ENCODE measurements around the gene PARPBP. TPM values are rescaled to one million over a fixed set of nuclear protein-coding genes. Genes with fewer than 3 reads are reported as not detected.
"Not testable (repeated sequence)": the region's sequence is repeated elsewhere in the genome, so short reads cannot be mapped to it uniquely, and the experiment has no call there.

PARPBP gene
- total and polyA plus RNA-seq, 2 experiments from 2014 or later = 37.3 to 44.8 TPM

- peaks cover 43% of the 10 kb centered on the region for H3K79me2 ChIP-seq (replicated peaks; ENCODE audit: insufficient read depth)
Measured at GRCh38 chr12:102144221-102144620, 24.2 kb downstream of the PARPBP start.

GRCh38 chr12:102147062-102147587, 27.1 kb downstream of the PARPBP start:
- H2AFZ ChIP-seq; H3K4me1 ChIP-seq (ENCODE audit: insufficient read depth); H3K9me2 ChIP-seq (ENCODE audit: insufficient read depth); H3K27ac ChIP-seq (ENCODE audit: low read depth); DNase-seq (ENCODE audit: low spot score); ATAC-seq; H3K4me3 ChIP-seq; H3K4me1 Mint-ChIP-seq; H3K9me3 Mint-ChIP-seq; H3K27me3 Mint-ChIP-seq (ENCODE audit: insufficient read depth, low read depth, poor library complexity); H3K4me3 Mint-ChIP-seq; H3K27me3 ChIP-seq (ENCODE audit: insufficient read depth); H3K4me2 ChIP-seq; H4K20me1 ChIP-seq (replicated peaks; ENCODE audit: insufficient read depth); H3K36me3 ChIP-seq (ENCODE audit: insufficient read depth); H3K27ac Mint-ChIP-seq; H3F3A ChIP-seq (replicated peaks; ENCODE audit: low read depth): not testable (repeated sequence)
- H3K79me2 ChIP-seq (replicated peaks; ENCODE audit: insufficient read depth) = peaks cover 16% of the 10 kb centered on the region
- peaks cover 45% of the 10 kb centered on the region for H3K36me3 Mint-ChIP-seq (ENCODE audit: low read depth)

More at GRCh38 chr12:102144221-102144620, 24.2 kb downstream of the PARPBP start:
- DNase-seq (ENCODE audit: low spot score) (no peak), ATAC-seq (no peak)
- H2AFZ ChIP-seq = no peak overlapping the region
- TF ChIP-seq STAT1 (IDR thresholded peaks at IDR 0.05; ENCODE audit: unreplicated experiment) = no peak
- no peak for TF ChIP-seq EZH2 (IDR thresholded peaks at IDR 0.05; ENCODE audit: low read depth, unreplicated experiment)
- TF ChIP-seq CTCF (conservative IDR thresholded peaks at IDR 0.05; ENCODE audit: low read depth in 2 of 2) = no peak
- H4K20me1 ChIP-seq (replicated peaks; ENCODE audit: insufficient read depth) = 0 out of 2 replicates have a peak, but pooled peaks cover 7% of the 10 kb centered on the region
- H3K27me3 ChIP-seq (ENCODE audit: insufficient read depth) = no peaks in the 10 kb centered on the region
- H3F3A ChIP-seq (replicated peaks; ENCODE audit: low read depth) = no peaks in the 10 kb centered on the region
- peaks cover 69% of the 10 kb centered on the region for H3K36me3 Mint-ChIP-seq (ENCODE audit: low read depth)
- H3K4me3 Mint-ChIP-seq = no peak overlapping the region
- no peak overlapping the region for H3K4me2 ChIP-seq
- H3K36me3 ChIP-seq (ENCODE audit: insufficient read depth) = peaks cover 7% of the 10 kb centered on the region; the same call in 1 of the 2 replicates
- no peak overlapping the region for H3K27ac ChIP-seq (ENCODE audit: low read depth)
- H3K9me2 ChIP-seq (ENCODE audit: insufficient read depth) = no peaks in the 10 kb centered on the region
- no peaks in the 10 kb centered on the region for H3K4me1 Mint-ChIP-seq
- peaks cover 3% of the 10 kb centered on the region for H3K27me3 Mint-ChIP-seq (ENCODE audit: insufficient read depth, low read depth, poor library complexity)
- no peaks in the 10 kb centered on the region for H3K4me1 ChIP-seq (ENCODE audit: insufficient read depth)
- H3K4me3 ChIP-seq = no peak overlapping the region
- peaks cover 14% of the 10 kb centered on the region for H3K9me3 Mint-ChIP-seq
- no peak overlapping the region for H3K27ac Mint-ChIP-seq

GRCh38 chr12:102155206-102155605, 35.2 kb downstream of the PARPBP start:
- Histone ChIP-seq H3K4me2 (peak overlapping the region; percentile 50; the same call in 1 of the 2 replicates), H3K4me1 (ENCODE audit: insufficient read depth) (peaks cover 11% of the 10 kb centered on the region; the same call in 1 of the 2 replicates)
- H3K9me2 ChIP-seq (ENCODE audit: insufficient read depth); H3F3A ChIP-seq (replicated peaks; ENCODE audit: low read depth); DNase-seq (ENCODE audit: low spot score); H3K36me3 ChIP-seq (ENCODE audit: insufficient read depth); ATAC-seq; H2AFZ ChIP-seq; H3K4me3 ChIP-seq; H3K27me3 Mint-ChIP-seq (ENCODE audit: insufficient read depth, low read depth, poor library complexity); H3K79me2 ChIP-seq (replicated peaks; ENCODE audit: insufficient read depth); H3K9me3 Mint-ChIP-seq; H3K27ac ChIP-seq (ENCODE audit: low read depth); H3K4me3 Mint-ChIP-seq; H4K20me1 ChIP-seq (replicated peaks; ENCODE audit: insufficient read depth); H3K27me3 ChIP-seq (ENCODE audit: insufficient read depth): not testable (repeated sequence)
- 0 out of 2 replicates have a peak overlapping the region, but pooled peaks have one; percentile 44 for H3K27ac Mint-ChIP-seq
- peaks cover 23% of the 10 kb centered on the region for H3K36me3 Mint-ChIP-seq (ENCODE audit: low read depth)
- peaks cover 11% of the 10 kb centered on the region for H3K4me1 Mint-ChIP-seq

Measured in GM23338 (cell line).